Measurements from ENCODE around the gene FAM174C. TPM values are rescaled to one million over a fixed set of nuclear protein-coding genes. Genes with fewer than 3 reads are reported as not detected.

The FAM174C gene
- polyA plus RNA-seq, 1 donor (not counting 4 experiments of a cell fraction or from before 2014, with no cell fraction given) = 18.5 TPM

- H2AFZ ChIP-seq (ENCODE audit: control insufficient read depth, low read length) = no peak overlapping the region
- no peaks in the 10 kb centered on the region for H3K9me1 ChIP-seq (ENCODE audit: control insufficient read depth, extremely low read depth, insufficient read depth, low read length)
- DNase-seq (ENCODE audit: low read depth, low spot score) = no peak
- H3K79me2 ChIP-seq (ENCODE audit: control insufficient read depth, insufficient read depth, low read length) = no peaks in the 10 kb centered on the region
- no peaks in the 10 kb centered on the region for H4K20me1 ChIP-seq (ENCODE audit: control insufficient read depth, extremely low read depth, insufficient read depth, low read length)
- no peak for TF ChIP-seq EZH2 (IDR thresholded peaks at IDR 0.05; ENCODE audit: low read length)
- TF ChIP-seq, protein P1, sequence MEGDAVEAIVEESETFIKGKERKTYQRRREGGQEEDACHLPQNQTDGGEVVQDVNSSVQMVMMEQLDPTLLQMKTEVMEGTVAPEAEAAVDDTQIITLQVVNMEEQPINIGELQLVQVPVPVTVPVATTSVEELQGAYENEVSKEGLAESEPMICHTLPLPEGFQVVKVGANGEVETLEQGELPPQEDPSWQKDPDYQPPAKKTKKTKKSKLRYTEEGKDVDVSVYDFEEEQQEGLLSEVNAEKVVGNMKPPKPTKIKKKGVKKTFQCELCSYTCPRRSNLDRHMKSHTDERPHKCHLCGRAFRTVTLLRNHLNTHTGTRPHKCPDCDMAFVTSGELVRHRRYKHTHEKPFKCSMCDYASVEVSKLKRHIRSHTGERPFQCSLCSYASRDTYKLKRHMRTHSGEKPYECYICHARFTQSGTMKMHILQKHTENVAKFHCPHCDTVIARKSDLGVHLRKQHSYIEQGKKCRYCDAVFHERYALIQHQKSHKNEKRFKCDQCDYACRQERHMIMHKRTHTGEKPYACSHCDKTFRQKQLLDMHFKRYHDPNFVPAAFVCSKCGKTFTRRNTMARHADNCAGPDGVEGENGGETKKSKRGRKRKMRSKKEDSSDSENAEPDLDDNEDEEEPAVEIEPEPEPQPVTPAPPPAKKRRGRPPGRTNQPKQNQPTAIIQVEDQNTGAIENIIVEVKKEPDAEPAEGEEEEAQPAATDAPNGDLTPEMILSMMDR (optimal IDR thresholded peaks at IDR 0.05 in 1 of 3, IDR thresholded peaks at IDR 0.05 in 1 of 3, conservative IDR thresholded peaks at IDR 0.05 in 1 of 3; ENCODE audit: extremely low read depth in 1 of 3, insufficient read depth in 2 of 3, low read length in 3 of 3) = no peak
- no peaks in the 10 kb centered on the region for H3K36me3 ChIP-seq (ENCODE audit: control insufficient read depth in 2 of 2, extremely low read depth in 1 of 2, insufficient read depth in 2 of 2, low read length in 2 of 2)
- FAIRE-seq = no peak
- no peak overlapping the region for H3K9ac ChIP-seq (ENCODE audit: control insufficient read depth, extremely low read depth, insufficient read depth, low read length)
- no peak overlapping the region for H3K27ac ChIP-seq (ENCODE audit: control insufficient read depth, insufficient read depth, low read length)
- no peak overlapping the region for H3K4me2 ChIP-seq (ENCODE audit: control insufficient read depth, extremely low read depth, insufficient read depth, low read depth, low read length)
- H3K4me1 ChIP-seq (ENCODE audit: control insufficient read depth, extremely low read depth, insufficient read depth, low read length) = no peaks in the 10 kb centered on the region
- H3K27me3 ChIP-seq (ENCODE audit: control insufficient read depth, extremely low read depth, insufficient read depth, low read length) = no peaks in the 10 kb centered on the region
- no peaks in the 10 kb centered on the region for H3K9me3 ChIP-seq (ENCODE audit: control insufficient read depth, low read depth, low read length)
- dilution Hi-C loops (cut with MboI; ENCODE audit: extremely low pct_ligation_motif_present, low sequenced_read_pairs) = no loop called here
- no peak overlapping the region for H3K4me3 ChIP-seq (ENCODE audit: control insufficient read depth in 2 of 3, extremely low read depth in 1 of 3, insufficient read depth in 2 of 3, low read depth in 1 of 3, low read length in 3 of 3)
These were observed 32.0 kb downstream of the FAM174C start for GRCh38 chr19:1307320-1307719.

- H3K27me3 ChIP-seq (ENCODE audit: control insufficient read depth, extremely low read depth, insufficient read depth, low read length) = no peaks in the 10 kb centered on the region
- no peak for TF ChIP-seq EZH2 (IDR thresholded peaks at IDR 0.05; ENCODE audit: low read length)
- TF ChIP-seq, protein P1 (optimal IDR thresholded peaks at IDR 0.05 in 1 of 3, IDR thresholded peaks at IDR 0.05 in 1 of 3, conservative IDR thresholded peaks at IDR 0.05 in 1 of 3; ENCODE audit: extremely low read depth in 1 of 3, insufficient read depth in 2 of 3, low read length in 3 of 3) = no peak
- H3K9me1 ChIP-seq (ENCODE audit: control insufficient read depth, extremely low read depth, insufficient read depth, low read length) = no peaks in the 10 kb centered on the region
- FAIRE-seq (no peak), DNase-seq (ENCODE audit: low read depth, low spot score) (no peak)
- no peaks in the 10 kb centered on the region for H3K9me3 ChIP-seq (ENCODE audit: control insufficient read depth, low read depth, low read length)
- H3K27ac ChIP-seq (ENCODE audit: control insufficient read depth, insufficient read depth, low read length) = no peak overlapping the region
- H4K20me1 ChIP-seq (ENCODE audit: control insufficient read depth, extremely low read depth, insufficient read depth, low read length) = no peaks in the 10 kb centered on the region
- no peak overlapping the region for H3K4me2 ChIP-seq (ENCODE audit: control insufficient read depth, extremely low read depth, insufficient read depth, low read depth, low read length)
- H3K79me2 ChIP-seq (ENCODE audit: control insufficient read depth, insufficient read depth, low read length) = no peaks in the 10 kb centered on the region
- H3K4me1 ChIP-seq (ENCODE audit: control insufficient read depth, extremely low read depth, insufficient read depth, low read length) = peaks cover under 1% of the 10 kb centered on the region
- no peak overlapping the region for H3K4me3 ChIP-seq (ENCODE audit: control insufficient read depth in 2 of 3, extremely low read depth in 1 of 3, insufficient read depth in 2 of 3, low read depth in 1 of 3, low read length in 3 of 3)
- dilution Hi-C loops (cut with MboI; ENCODE audit: extremely low pct_ligation_motif_present, low sequenced_read_pairs) = no loop called here
- no peaks in the 10 kb centered on the region for H3K36me3 ChIP-seq (ENCODE audit: control insufficient read depth in 2 of 2, extremely low read depth in 1 of 2, insufficient read depth in 2 of 2, low read length in 2 of 2)
- no peak overlapping the region for H2AFZ ChIP-seq (ENCODE audit: control insufficient read depth, low read length)
- H3K9ac ChIP-seq (ENCODE audit: control insufficient read depth, extremely low read depth, insufficient read depth, low read length) = no peak overlapping the region
These were observed 32.5 kb downstream of the FAM174C start for GRCh38 chr19:1307755-1308303.

All from keratinocyte (primary cell).